Measurements from ENCODE around the gene GMPPB. TPM values are rescaled to one million over a fixed set of nuclear protein-coding genes. Genes with fewer than 3 reads are reported as not detected.

GMPPB gene
- total RNA-seq, 1 experiment from 2014 or later = 28.0 TPM

DNA sequence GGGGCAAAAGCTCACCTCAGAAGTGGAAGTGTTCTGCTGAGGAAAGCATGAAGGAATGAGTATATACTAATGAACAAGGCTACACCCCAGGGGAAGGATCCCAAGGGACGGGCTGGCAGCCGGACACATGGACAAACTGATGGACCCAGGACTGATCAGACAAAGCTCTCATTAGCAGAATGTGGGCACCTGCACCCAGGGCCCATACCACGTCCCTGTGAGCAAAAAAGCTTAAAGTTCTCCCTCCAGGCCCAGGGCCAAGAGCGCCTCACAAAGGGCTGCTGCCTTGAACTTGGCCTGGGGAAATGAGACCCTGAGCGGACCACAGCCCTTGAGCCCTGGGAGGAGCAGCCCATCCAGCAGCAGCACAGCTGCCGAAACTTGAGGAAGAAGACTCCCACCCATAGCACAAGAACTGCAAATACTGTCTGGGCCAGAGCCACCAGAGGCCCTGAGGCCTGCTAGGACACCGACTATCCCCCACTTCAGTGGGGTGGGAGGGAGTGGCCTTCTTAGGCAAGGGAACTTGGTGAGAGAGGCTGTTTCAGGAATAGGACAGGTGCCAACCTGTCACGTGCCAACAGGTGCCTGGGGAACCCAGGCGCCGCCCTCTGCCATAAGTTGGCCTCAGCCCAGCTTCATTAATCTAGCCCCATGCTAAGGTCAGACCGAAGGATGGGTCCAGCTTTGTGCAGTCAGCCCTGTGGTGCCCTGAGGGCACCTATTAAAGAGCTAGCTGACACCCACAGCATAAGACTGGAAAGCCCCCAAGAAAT, 2.3 kb upstream of the GMPPB start:
- peaks cover 21% of the 10 kb centered on the region for H3K36me3 Mint-ChIP-seq
- no peak for DNase-seq (ENCODE audit: low spot score)
- CTCF ChIA-PET = interaction anchor here (1.9 to 2.3 kb wide), 2 partner anchors 77 to 113 kb away, joined by 6 to 10 read pairs; partner anchors contain the start of gene INKA1
- peaks cover 10% of the 10 kb centered on the region for H3K4me1 Mint-ChIP-seq
- no peak for TF ChIP-seq IRF1 (CRISPR knock-in tag; IDR thresholded peaks at IDR 0.05)
- no peak for TF ChIP-seq GTF2I (CRISPR knock-in tag; conservative IDR thresholded peaks at IDR 0.05)
- no peak for TF ChIP-seq ZNF121 (CRISPR knock-in tag; IDR thresholded peaks at IDR 0.05)
- TF ChIP-seq NR1H2 (CRISPR knock-in tag; IDR thresholded peaks at IDR 0.05) = no peak
- TF ChIP-seq, protein P1, sequence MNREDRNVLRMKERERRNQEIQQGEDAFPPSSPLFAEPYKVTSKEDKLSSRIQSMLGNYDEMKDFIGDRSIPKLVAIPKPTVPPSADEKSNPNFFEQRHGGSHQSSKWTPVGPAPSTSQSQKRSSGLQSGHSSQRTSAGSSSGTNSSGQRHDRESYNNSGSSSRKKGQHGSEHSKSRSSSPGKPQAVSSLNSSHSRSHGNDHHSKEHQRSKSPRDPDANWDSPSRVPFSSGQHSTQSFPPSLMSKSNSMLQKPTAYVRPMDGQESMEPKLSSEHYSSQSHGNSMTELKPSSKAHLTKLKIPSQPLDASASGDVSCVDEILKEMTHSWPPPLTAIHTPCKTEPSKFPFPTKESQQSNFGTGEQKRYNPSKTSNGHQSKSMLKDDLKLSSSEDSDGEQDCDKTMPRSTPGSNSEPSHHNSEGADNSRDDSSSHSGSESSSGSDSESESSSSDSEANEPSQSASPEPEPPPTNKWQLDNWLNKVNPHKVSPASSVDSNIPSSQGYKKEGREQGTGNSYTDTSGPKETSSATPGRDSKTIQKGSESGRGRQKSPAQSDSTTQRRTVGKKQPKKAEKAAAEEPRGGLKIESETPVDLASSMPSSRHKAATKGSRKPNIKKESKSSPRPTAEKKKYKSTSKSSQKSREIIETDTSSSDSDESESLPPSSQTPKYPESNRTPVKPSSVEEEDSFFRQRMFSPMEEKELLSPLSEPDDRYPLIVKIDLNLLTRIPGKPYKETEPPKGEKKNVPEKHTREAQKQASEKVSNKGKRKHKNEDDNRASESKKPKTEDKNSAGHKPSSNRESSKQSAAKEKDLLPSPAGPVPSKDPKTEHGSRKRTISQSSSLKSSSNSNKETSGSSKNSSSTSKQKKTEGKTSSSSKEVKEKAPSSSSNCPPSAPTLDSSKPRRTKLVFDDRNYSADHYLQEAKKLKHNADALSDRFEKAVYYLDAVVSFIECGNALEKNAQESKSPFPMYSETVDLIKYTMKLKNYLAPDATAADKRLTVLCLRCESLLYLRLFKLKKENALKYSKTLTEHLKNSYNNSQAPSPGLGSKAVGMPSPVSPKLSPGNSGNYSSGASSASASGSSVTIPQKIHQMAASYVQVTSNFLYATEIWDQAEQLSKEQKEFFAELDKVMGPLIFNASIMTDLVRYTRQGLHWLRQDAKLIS (CRISPR knock-in tag; IDR thresholded peaks at IDR 0.05; ENCODE audit: borderline replicate concordance) = no peak
- TF ChIP-seq HMGXB4 (CRISPR knock-in tag; IDR thresholded peaks at IDR 0.05) = no peak
- no peak for TF ChIP-seq KAT7 (CRISPR knock-in tag; IDR thresholded peaks at IDR 0.05; ENCODE audit: borderline replicate concordance)
- H3K27me3 Mint-ChIP-seq (ENCODE audit: low read depth) = no peaks in the 10 kb centered on the region
- H3K27ac Mint-ChIP-seq = no peak overlapping the region; the same call in 1 of the 2 replicates
- ATAC-seq = no peak
- no peaks in the 10 kb centered on the region for H3K9me3 Mint-ChIP-seq
- POLR2A ChIA-PET = no interaction called here
- H3K4me3 Mint-ChIP-seq = no peak overlapping the region

- H3K27me3 Mint-ChIP-seq (ENCODE audit: low read depth) = no peaks in the 10 kb centered on the region
- DNase-seq (ENCODE audit: low spot score) (peak; percentile 14), ATAC-seq (no peak)
- TF ChIP-seq, protein P2, sequence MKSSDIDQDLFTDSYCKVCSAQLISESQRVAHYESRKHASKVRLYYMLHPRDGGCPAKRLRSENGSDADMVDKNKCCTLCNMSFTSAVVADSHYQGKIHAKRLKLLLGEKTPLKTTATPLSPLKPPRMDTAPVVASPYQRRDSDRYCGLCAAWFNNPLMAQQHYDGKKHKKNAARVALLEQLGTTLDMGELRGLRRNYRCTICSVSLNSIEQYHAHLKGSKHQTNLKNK (CRISPR knock-in tag; IDR thresholded peaks at IDR 0.05) = no peak
- TF ChIP-seq TP53 (CRISPR knock-in tag; IDR thresholded peaks at IDR 0.05) = no peak
- TF ChIP-seq, protein P3, sequence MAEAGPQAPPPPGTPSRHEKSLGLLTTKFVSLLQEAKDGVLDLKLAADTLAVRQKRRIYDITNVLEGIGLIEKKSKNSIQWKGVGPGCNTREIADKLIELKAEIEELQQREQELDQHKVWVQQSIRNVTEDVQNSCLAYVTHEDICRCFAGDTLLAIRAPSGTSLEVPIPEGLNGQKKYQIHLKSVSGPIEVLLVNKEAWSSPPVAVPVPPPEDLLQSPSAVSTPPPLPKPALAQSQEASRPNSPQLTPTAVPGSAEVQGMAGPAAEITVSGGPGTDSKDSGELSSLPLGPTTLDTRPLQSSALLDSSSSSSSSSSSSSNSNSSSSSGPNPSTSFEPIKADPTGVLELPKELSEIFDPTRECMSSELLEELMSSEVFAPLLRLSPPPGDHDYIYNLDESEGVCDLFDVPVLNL (CRISPR knock-in tag; IDR thresholded peaks at IDR 0.05; ENCODE audit: borderline replicate concordance, low read depth) = no peak
- TF ChIP-seq USF2 (CRISPR knock-in tag; IDR thresholded peaks at IDR 0.05) = no peak
- TF ChIP-seq NR3C1 (CRISPR knock-in tag; conservative IDR thresholded peaks at IDR 0.05; ENCODE audit: low read depth) = no peak
- no peak for TF ChIP-seq E2F1 (CRISPR knock-in tag; IDR thresholded peaks at IDR 0.05)
- TF ChIP-seq, protein P1 (CRISPR knock-in tag; IDR thresholded peaks at IDR 0.05; ENCODE audit: borderline replicate concordance) = no peak
- TF ChIP-seq ZNF263 (CRISPR knock-in tag; IDR thresholded peaks at IDR 0.05; ENCODE audit: low read depth) = no peak
- TF ChIP-seq IRF2 (CRISPR knock-in tag; IDR thresholded peaks at IDR 0.05; ENCODE audit: borderline replicate concordance, low read depth) = no peak
- no peak for TF ChIP-seq ZNF671 (CRISPR knock-in tag; IDR thresholded peaks at IDR 0.05)
- peaks cover 10% of the 10 kb centered on the region for H3K4me1 Mint-ChIP-seq
- H3K4me3 Mint-ChIP-seq = peak overlapping the region; percentile 91
- peaks cover 21% of the 10 kb centered on the region for H3K36me3 Mint-ChIP-seq
- no peaks in the 10 kb centered on the region for H3K9me3 Mint-ChIP-seq
- peak overlapping the region; percentile 98 for H3K27ac Mint-ChIP-seq
- ChIA-PET POLR2A (interaction anchor here (0.5 to 1.1 kb wide), 2 partner anchors 18 to 250 kb away, joined by 3 to 5 read pairs; no protein-coding TSS in a partner anchor), CTCF (interaction anchor here (0.5 to 2.3 kb wide), 8 partner anchors 9 to 597 kb away, joined by 3 to 10 read pairs (median 5); partner anchors contain the start of gene INKA1)
Observed at GRCh38 chr3:49724586-49724985, 835 bp upstream of the GMPPB start.

Data from WTC11 (cell line).